Measurements from ENCODE around the gene FAM167B. TPM values are rescaled to one million over a fixed set of nuclear protein-coding genes. Genes with fewer than 3 reads are reported as not detected.

FAM167B gene
- polyA plus RNA-seq, 1 of the 3 experiments (the other 2 are of a cell fraction), result 1.2 TPM

GRCh38 chr1:32215629-32216480, 31.2 kb upstream of the FAM167B start:
- CTCF ChIA-PET, result interaction anchor here (0.7 to 3.6 kb wide), 33 partner anchors 11 to 502 kb away, joined by 3 to 45 read pairs (median 4); partner anchors contain the start of genes BSDC1, CCDC28B, FAM167B and IQCC
- H3K27ac ChIP-seq (ENCODE audit: low read depth in 2 of 2, low read length in 1 of 2), result 0 out of 4 replicates have a peak overlapping the region, but pooled peaks of 1 of the 2 experiments have one; percentile 12
- peak; percentile 61 for TF ChIP-seq SMC3 (IDR thresholded peaks at IDR 0.05; ENCODE audit: low read depth, low read length)
- no peak for TF ChIP-seq ELF1 (IDR thresholded peaks at IDR 0.05)
- TF ChIP-seq CTCF (IDR thresholded peaks at IDR 0.05), result peak; percentile 84
- TF ChIP-seq RAD21 (IDR thresholded peaks at IDR 0.05; ENCODE audit: low read length), result peak; percentile 75
- no peaks in the 10 kb centered on the region for H3K27me3 ChIP-seq (ENCODE audit: insufficient read depth)
- H3K9me3 ChIP-seq, result no peaks in the 10 kb centered on the region
- H3K9me2 ChIP-seq, result no peaks in the 10 kb centered on the region
- peaks cover 3% of the 10 kb centered on the region for H3F3A ChIP-seq (replicated peaks; ENCODE audit: insufficient read depth)
- H2AFZ ChIP-seq (ENCODE audit: low read depth), result no peak overlapping the region
- 86% methylated on average over 7 of the region's 10 CpGs for WGBS (ENCODE audit: low lambda C conversion rate)
- no peak overlapping the region for H3K9ac ChIP-seq
- POLR2A ChIA-PET, result interaction anchor here (0.7 to 2.2 kb wide), 5 partner anchors 10 to 120 kb away, joined by 3 to 11 read pairs (median 10); partner anchors contain the start of genes IQCC and MARCKSL1
- peaks cover 5 to 27% of the 10 kb centered on the region in 2 experiments for H3K36me3 ChIP-seq (replicated peaks in 1 of 2; ENCODE audit: control insufficient read depth in 1 of 2, insufficient read depth in 2 of 2, low read length in 1 of 2)
- no peaks in the 10 kb centered on the region for H4K20me1 ChIP-seq (ENCODE audit: insufficient read depth)
- H3K79me2 ChIP-seq (ENCODE audit: insufficient read depth), result peaks cover 20% of the 10 kb centered on the region
- H3K4me2 ChIP-seq, result no peak overlapping the region
- peaks cover 0 to 5% of the 10 kb centered on the region in 2 experiments; a peak in 1 of 4 replicates for H3K4me1 ChIP-seq (ENCODE audit: control insufficient read depth in 1 of 2, insufficient read depth in 2 of 2, low read depth in 1 of 2, low read length in 1 of 2)
- no peak overlapping the region; a peak in 1 of 4 replicates for H3K4me3 ChIP-seq (ENCODE audit: low read depth in 2 of 2, low read length in 1 of 2)
- DNase-seq, result peak; percentile 79

- CTCF ChIA-PET, result interaction anchor here (0.9 to 3.6 kb wide), 14 partner anchors 10 to 156 kb away, joined by 3 to 45 read pairs (median 8); partner anchors contain the start of genes CCDC28B, FAM167B, IQCC and LCK
These were observed 30.5 kb upstream of the FAM167B start for GRCh38 chr1:32216566-32216965.

More at GRCh38 chr1:32216566-32216965, 30.5 kb upstream of the FAM167B start:
- peaks cover 3% of the 10 kb centered on the region for H3F3A ChIP-seq (replicated peaks; ENCODE audit: insufficient read depth)
- TF ChIP-seq EZH2phosphoT487 (IDR thresholded peaks at IDR 0.05; ENCODE audit: borderline replicate concordance, low read depth), result no peak
- no peak for TF ChIP-seq SIN3A (IDR thresholded peaks at IDR 0.05; ENCODE audit: borderline replicate concordance, low read depth, low read length)
- TF ChIP-seq RXRA (IDR thresholded peaks at IDR 0.05; ENCODE audit: borderline replicate concordance, low read depth), result no peak
- no peak for TF ChIP-seq GABPA (IDR thresholded peaks at IDR 0.05; ENCODE audit: low read depth)
- no peak for TF ChIP-seq MXI1 (IDR thresholded peaks at IDR 0.05; ENCODE audit: low read depth, low read length)
- TF ChIP-seq TAF1 (IDR thresholded peaks at IDR 0.05; ENCODE audit: borderline replicate concordance, low read depth, low read length), result no peak
- no peak for TF ChIP-seq MAX (IDR thresholded peaks at IDR 0.05; ENCODE audit: low read depth)
- TF ChIP-seq MEF2A (IDR thresholded peaks at IDR 0.05; ENCODE audit: borderline replicate concordance, low read depth), result no peak
- no peaks in the 10 kb centered on the region for H3K9me2 ChIP-seq
- H2AFZ ChIP-seq (ENCODE audit: low read depth), result no peak overlapping the region
- no peak overlapping the region for H3K27ac ChIP-seq (ENCODE audit: low read depth in 2 of 2, low read length in 1 of 2)
- no peak for DNase-seq
- H3K27me3 ChIP-seq (ENCODE audit: insufficient read depth), result no peaks in the 10 kb centered on the region
- no peaks in the 10 kb centered on the region for H4K20me1 ChIP-seq (ENCODE audit: insufficient read depth)
- no peak overlapping the region for H3K4me2 ChIP-seq
- no peaks in the 10 kb centered on the region for H3K9me3 ChIP-seq
- H3K79me2 ChIP-seq (ENCODE audit: insufficient read depth), result peaks cover 27% of the 10 kb centered on the region
- 94% methylated on average over 5 of the region's 5 CpGs for WGBS (ENCODE audit: low lambda C conversion rate)
- peaks cover 0 to 11% of the 10 kb centered on the region in 2 experiments; a peak in 2 of 4 replicates for H3K4me1 ChIP-seq (ENCODE audit: control insufficient read depth in 1 of 2, insufficient read depth in 2 of 2, low read depth in 1 of 2, low read length in 1 of 2)
- POLR2A ChIA-PET, result interaction anchor here (0.9 to 2.2 kb wide), 4 partner anchors 10 to 119 kb away, joined by 3 to 11 read pairs (median 10); partner anchors contain the start of genes IQCC and MARCKSL1
- no peak overlapping the region for H3K9ac ChIP-seq
- no peak overlapping the region for H3K4me3 ChIP-seq (ENCODE audit: low read depth in 2 of 2, low read length in 1 of 2)
- peaks cover 5 to 27% of the 10 kb centered on the region in 2 experiments for H3K36me3 ChIP-seq (replicated peaks in 1 of 2; ENCODE audit: control insufficient read depth in 1 of 2, insufficient read depth in 2 of 2, low read length in 1 of 2)
